HG03039 (cell line): ENCODE measurements around the gene CCDC195.
A peak's percentile ranks its signal among the peaks of the same experiment; 100 is the strongest.
"Not testable (repeated sequence)": the region's sequence is repeated elsewhere in the genome, so short reads cannot be mapped to it uniquely, and the experiment has no call there.

Experiments
- ATAC-seq: cut with Tn5 transposase; IDR thresholded peaks from one replicate; pipeline ENCODE4 v1.9.1; 2021; ENCODE audit warnings: mild to moderate bottlenecking, moderate library complexity; ENCODE audit not compliant: unreplicated experiment

The CCDC195 gene

DNA sequence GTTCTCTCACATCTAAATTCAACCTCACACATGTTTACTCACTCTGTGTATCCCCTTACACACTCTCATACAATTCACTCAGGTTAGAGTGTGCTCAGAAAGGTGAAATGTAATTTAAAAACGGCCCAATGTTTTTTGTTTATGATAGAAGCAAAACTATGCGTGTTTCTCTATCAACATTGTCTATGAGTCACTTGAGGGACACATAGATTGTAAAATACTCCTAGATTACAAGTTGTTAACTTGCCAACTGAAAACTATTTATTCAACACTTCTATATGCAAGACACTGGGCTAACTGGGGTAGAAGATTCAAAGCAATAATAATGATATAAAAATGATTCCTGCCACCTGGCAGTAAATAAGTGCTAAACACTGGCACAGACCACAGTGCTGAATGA is 24.6 kb downstream of the CCDC195 start:
- ATAC-seq, result no peak

DNA sequence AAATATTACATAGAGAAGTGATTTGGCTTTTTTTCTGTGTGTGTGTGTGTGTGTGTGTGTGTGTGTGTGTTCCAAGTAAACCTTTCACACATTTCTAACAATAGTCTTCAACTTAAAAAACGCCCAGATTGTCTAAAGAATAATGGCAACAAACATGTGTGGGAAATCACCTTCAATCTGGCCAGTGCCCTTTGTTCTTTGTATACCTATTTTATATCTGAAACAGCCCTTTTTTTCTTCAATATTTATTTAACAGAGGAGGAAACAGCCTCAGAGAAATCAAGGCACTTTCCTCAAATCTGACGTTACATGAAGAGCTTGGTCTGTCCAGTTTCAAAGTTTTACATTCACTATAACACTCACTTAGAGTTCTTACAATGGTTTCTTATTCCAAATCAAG is 25.3 kb downstream of the CCDC195 start:
- ATAC-seq, result no peak

- ATAC-seq, result no peak
Observed at GRCh38 chr2:224689539-224689938, 26.6 kb downstream of the CCDC195 start.

DNA sequence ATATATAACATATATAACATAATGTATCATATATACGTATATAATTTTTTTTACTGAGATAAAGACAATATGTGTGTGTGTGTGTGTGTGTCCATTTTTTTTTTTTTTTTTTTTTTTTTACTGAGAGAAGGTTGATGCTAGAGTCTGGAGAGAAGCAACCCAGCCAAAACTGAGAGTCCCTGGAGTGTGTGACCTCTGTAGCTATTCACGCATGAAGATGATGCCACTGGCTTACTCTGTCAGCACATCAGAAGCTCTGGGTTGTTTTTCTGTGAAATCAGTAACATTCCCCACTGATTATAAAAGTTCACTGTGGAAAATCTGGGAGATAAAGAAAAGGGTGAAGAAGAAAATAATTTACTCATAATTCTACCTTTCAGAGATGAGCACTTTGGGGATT is 27.2 kb downstream of the CCDC195 start:
- ATAC-seq, result no peak

DNA sequence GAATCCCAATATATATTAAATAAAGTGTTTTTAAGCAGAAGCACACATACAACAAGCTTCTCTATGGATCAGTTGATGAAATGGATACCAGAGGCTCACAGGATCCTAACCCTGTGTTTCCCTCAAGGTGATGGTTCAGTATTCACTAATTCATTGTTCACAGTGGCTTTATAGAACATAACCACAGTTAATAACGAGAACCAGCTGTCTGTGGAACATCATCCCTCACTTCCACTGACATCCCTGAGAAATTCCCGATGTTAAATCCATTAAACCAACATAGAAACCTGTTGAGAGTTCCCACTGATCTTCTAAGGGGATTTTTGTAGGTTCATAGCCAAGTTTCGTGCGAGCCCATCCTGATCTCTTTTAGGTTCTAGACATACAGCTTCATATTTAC is 29.0 kb downstream of the CCDC195 start:
- no peak for ATAC-seq

GRCh38 chr2:224685121-224685520 is 31.0 kb downstream of the CCDC195 start:
- no peak for ATAC-seq

- ATAC-seq, result no peak
Observed at GRCh38 chr2:224682134-224682533, 34.0 kb downstream of the CCDC195 start.

DNA sequence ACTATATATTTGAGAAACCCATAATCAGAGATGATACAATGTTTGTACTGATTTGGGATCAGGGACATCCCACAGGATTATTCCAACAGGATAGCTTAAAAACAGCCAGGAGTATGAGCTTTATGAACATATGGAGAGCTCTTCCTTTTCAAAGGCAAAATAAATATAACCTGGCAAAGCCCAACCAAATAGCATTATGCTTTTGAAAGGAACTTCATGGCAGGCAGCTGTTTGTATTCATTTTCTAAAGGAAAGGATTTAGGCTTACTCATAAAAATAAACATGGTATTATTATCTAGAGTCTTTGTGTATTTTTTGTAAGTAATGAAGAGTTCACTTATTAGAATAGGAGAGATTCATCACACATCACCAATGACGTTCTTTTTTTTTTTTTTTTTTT is 44.4 kb downstream of the CCDC195 start:
- no peak for ATAC-seq

GRCh38 chr2:224670203-224670602 is 46.0 kb downstream of the CCDC195 start:
- ATAC-seq, result no peak

GRCh38 chr2:224669449-224669848 is 46.7 kb downstream of the CCDC195 start:
- ATAC-seq, result no peak

DNA sequence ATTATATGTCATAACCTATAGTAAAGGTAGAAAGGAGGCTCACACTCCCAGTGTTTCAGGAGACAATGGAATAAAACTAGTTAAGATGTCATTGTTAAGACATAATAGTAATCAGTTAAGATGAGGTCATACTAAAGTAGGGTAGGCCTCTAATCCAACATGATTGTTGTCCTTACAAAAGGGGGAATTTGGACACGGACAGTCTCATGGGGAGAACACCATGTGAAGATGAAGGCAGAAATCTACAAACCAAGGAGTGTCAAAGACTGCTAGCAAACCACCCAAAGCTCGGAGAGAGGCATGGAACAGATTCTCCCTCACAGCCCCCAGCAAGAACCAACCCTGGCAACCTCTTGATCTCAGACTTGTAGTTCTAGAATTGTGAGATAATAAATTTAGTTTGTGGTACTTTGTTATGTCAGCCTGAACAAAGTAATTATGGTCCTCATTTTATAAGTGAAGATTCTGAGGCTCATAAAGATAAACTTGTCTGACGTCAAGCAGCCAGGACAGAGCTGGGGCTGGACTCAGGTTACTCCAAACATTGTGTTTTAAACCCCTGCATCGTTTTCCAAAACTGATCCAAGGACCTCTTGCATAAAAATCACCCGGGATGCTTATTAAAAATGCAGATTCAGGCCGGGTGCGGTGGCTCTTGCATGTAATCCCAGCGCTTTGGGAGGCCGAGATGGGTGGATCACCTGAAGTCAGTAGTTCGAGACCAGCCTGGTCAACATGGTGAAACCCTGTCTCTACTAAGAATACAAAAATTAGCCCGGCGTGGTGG is 47.8 kb downstream of the CCDC195 start:
- ATAC-seq, result no peak

- ATAC-seq, result peak; percentile 95
Observed at GRCh38 chr2:224666951-224667553, 49.1 kb downstream of the CCDC195 start.

- not testable (repeated sequence) for ATAC-seq
Observed at GRCh38 chr2:224663322-224663721, 52.8 kb downstream of the CCDC195 start.

GRCh38 chr2:224661708-224662107 is 54.5 kb downstream of the CCDC195 start:
- ATAC-seq, result not testable (repeated sequence)

- no peak for ATAC-seq
Observed at GRCh38 chr2:224659714-224660113, 56.5 kb downstream of the CCDC195 start.

DNA sequence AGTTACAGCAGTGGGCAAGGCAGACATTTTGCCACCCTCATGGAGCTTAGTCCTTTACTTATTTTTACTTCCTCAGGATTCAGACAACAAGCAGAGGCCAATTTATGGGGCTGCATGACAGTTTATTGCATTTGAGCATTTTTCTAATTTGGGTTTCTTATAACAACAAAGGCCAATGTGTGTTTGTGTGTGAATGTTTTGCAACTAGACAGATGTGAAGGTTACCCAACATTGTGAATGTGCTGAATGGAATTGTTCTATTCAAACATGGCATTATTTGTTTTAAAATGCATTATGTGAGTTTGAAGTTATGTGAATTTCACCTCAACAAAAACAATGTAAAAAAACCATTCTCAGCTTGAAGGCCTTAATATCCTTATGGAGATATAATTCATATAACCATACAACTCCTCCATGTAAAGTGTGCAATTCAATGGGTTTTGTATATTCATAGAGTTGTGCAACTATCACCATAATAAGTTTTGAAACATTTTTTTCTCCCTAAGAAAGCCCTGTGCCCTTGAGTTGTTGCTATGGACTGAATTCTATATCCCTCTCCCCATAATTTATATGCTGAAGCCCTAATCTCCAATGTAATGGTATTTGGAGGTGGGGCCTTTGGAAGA is 57.3 kb downstream of the CCDC195 start:
- ATAC-seq, result no peak

- ATAC-seq, result no peak
Observed at GRCh38 chr2:224657349-224657748, 58.8 kb downstream of the CCDC195 start.

DNA sequence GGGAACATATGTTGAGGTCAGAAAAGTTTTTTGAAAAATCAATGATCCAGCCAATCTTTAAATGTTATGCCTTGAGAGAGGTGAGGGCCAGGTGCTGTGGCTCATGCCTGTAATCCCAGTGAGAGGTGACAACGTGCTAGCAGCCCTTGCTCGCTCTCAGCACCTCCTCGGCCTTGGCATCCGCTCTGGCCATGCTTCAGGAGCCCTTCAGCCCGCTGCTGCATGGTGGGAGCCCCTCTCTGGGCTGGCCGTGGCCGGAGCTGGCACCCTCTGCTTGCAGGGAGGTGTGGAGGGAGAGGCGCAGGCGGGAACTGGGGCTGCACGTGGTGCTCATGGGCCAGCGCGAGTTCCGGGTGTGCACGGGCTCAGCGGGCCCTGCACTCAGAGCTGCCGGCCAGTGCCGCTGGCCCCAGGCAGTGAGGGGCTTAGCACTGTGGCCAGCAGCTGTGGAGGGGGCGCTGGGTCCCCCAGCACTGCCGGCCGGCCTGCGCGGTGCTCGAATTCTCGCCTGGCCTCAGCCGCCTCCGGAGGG is 61.1 kb downstream of the CCDC195 start:
- ATAC-seq, result no peak
